HEK293T (cell line): ENCODE measurements around the gene CHIT1.

Source experiments
- CTCF ChIA-PET: fragments of 350-600 bp; formaldehyde crosslinking; extraction: SDS; loops from one replicate; lab custom pipeline; 2021; ENCODE audit warnings: antibody characterized with exemption, inconsistent platforms; lab: Yijun Ruan, JAX
- POLR2A ChIA-PET: fragments of 350-600 bp; formaldehyde crosslinking; extraction: SDS; loops from one replicate; lab custom pipeline; 2020; ENCODE audit warnings: antibody characterized with exemption, inconsistent platforms; lab: Yijun Ruan, JAX
- DNase-seq: peaks from one replicate; pipeline ENCODE4 v3.0.0; 2012; ENCODE audit warnings: mixed read lengths; ENCODE audit errors: extremely low spot score
- ARNT ChIP-seq: fragments of 450-650 bp; IDR thresholded peaks from 2 replicates; pipeline ENCODE4 v1.6.1; 2017; ENCODE audit warnings: mild to moderate bottlenecking
- BHLHE40 ChIP-seq: fragments of 450-650 bp; IDR thresholded peaks from 2 replicates; pipeline ENCODE4 v1.6.1; 2016; ENCODE audit warnings: mild to moderate bottlenecking, moderate library complexity, borderline replicate concordance
- CTBP1 ChIP-seq: fragments of 450-650 bp; IDR thresholded peaks from 2 replicates; pipeline ENCODE4 v1.6.1; 2016; ENCODE audit warnings: borderline replicate concordance
- ELF4 ChIP-seq: fragments of 450-650 bp; IDR thresholded peaks from 2 replicates; pipeline ENCODE4 v1.6.1; 2017; ENCODE audit warnings: antibody characterized with exemption
- FOXA1 ChIP-seq: fragments of 450-650 bp; IDR thresholded peaks from 2 replicates; pipeline ENCODE4 v1.6.1; 2016; ENCODE audit warnings: mild to moderate bottlenecking
- FOXK2 ChIP-seq: fragments of 450-650 bp; IDR thresholded peaks from 2 replicates; pipeline ENCODE4 v1.6.1; 2016; ENCODE audit warnings: mild to moderate bottlenecking
- FOXM1 ChIP-seq: fragments of 450-650 bp; IDR thresholded peaks from 2 replicates; pipeline ENCODE4 v1.6.1; 2017; ENCODE audit warnings: mild to moderate bottlenecking, borderline replicate concordance
- HDGF ChIP-seq: fragments of 450-650 bp; IDR thresholded peaks from 2 replicates; pipeline ENCODE4 v1.6.1; 2017; ENCODE audit warnings: antibody characterized with exemption, borderline replicate concordance
- L3MBTL2 ChIP-seq: fragments of 450-650 bp; conservative IDR thresholded peaks from 2 replicates; pipeline ENCODE4 v1.6.1; 2016; ENCODE audit warnings: mild to moderate bottlenecking
- LEF1 ChIP-seq: fragments of 450-650 bp; IDR thresholded peaks from 2 replicates; pipeline ENCODE4 v1.6.1; 2017; ENCODE audit warnings: mild to moderate bottlenecking, borderline replicate concordance
- NFRKB ChIP-seq: fragments of 450-650 bp; IDR thresholded peaks from 2 replicates; pipeline ENCODE4 v1.6.1; 2016; ENCODE audit warnings: mild to moderate bottlenecking, moderate library complexity
- PKNOX1 ChIP-seq: fragments of 450-650 bp; IDR thresholded peaks from 2 replicates; pipeline ENCODE4 v1.6.1; 2016
- SP1 ChIP-seq: fragments of 450-650 bp; IDR thresholded peaks from 2 replicates; pipeline ENCODE4 v1.6.1; 2017
- SUZ12 ChIP-seq: fragments of 450-650 bp; IDR thresholded peaks from 2 replicates; pipeline ENCODE4 v1.6.1; 2016; ENCODE audit warnings: mild to moderate bottlenecking
- TARDBP ChIP-seq: fragments of 450-650 bp; IDR thresholded peaks from 2 replicates; pipeline ENCODE4 v1.6.1; 2016
- ZNF384 ChIP-seq: fragments of 450-650 bp; IDR thresholded peaks from 2 replicates; pipeline ENCODE4 v1.6.1; 2016

Gene CHIT1

GRCh38 chr1:203168256-203168786 lies 61.2 kb downstream of the CHIT1 start:
- DNase-seq: no peak
- ChIA-PET CTCF (interaction anchor here (1.1 to 1.4 kb wide), 3 partner anchors 40 to 128 kb away, joined by 3 to 4 read pairs (median 3); no protein-coding TSS in a partner anchor), POLR2A (no interaction called here)
- TF ChIP-seq L3MBTL2: no peak
- no peak for TF ChIP-seq NFRKB
- no peak for TF ChIP-seq BHLHE40
- TF ChIP-seq FOXK2: no peak

- ChIA-PET POLR2A (no interaction called here), CTCF (no interaction called here)
- no peak for DNase-seq
- TF ChIP-seq SUZ12 (no peak), NFRKB (no peak), FOXK2 (no peak), ARNT (no peak), ELF4 (no peak), FOXM1 (no peak), BHLHE40 (no peak), FOXA1 (no peak), ZNF384 (no peak), TARDBP (no peak), SP1 (no peak), HDGF (no peak), PKNOX1 (no peak), CTBP1 (no peak), L3MBTL2 (no peak), LEF1 (no peak)
Observed at GRCh38 chr1:203167913-203168200, 61.6 kb downstream of the CHIT1 start.

- ChIA-PET POLR2A (no interaction called here), CTCF (interaction anchor here (0.6 to 1.2 kb wide), 2 partner anchors 49 kb away, joined by 3 to 6 read pairs; no protein-coding TSS in a partner anchor)
Observed at GRCh38 chr1:203167026-203167912, 62.2 kb downstream of the CHIT1 start.

GRCh38 chr1:203166192-203166940 lies 63.1 kb downstream of the CHIT1 start:
- ChIA-PET POLR2A (no interaction called here), CTCF (interaction anchor here (0.6 to 1.2 kb wide), 2 partner anchors 48 to 50 kb away, joined by 3 to 6 read pairs; no protein-coding TSS in a partner anchor)
- DNase-seq: peak; percentile 63
- no peak for TF ChIP-seq FOXM1
- TF ChIP-seq FOXA1: no peak
- TF ChIP-seq SUZ12: no peak
- TF ChIP-seq L3MBTL2: no peak
- TF ChIP-seq ELF4: no peak
- TF ChIP-seq CTBP1: no peak
- TF ChIP-seq PKNOX1: no peak

More at GRCh38 chr1:203167026-203167912, 62.2 kb downstream of the CHIT1 start:
- no peak for DNase-seq
- TF ChIP-seq TARDBP (no peak), L3MBTL2 (no peak), NFRKB (no peak), SP1 (no peak), FOXA1 (no peak), SUZ12 (no peak), PKNOX1 (no peak), CTBP1 (no peak), ELF4 (no peak), ZNF384 (no peak), HDGF (no peak), BHLHE40 (no peak), ARNT (no peak), LEF1 (no peak), FOXK2 (no peak), FOXM1 (no peak)
